Measurements from ENCODE around the gene COL4A4. TPM values are rescaled to one million over a fixed set of nuclear protein-coding genes. Genes with fewer than 3 reads are reported as not detected.

COL4A4 gene
- polyA plus RNA-seq, 2 of the 4 experiments (the other 2 are of a cell fraction), result 1.7 to 6.8 TPM

DNA sequence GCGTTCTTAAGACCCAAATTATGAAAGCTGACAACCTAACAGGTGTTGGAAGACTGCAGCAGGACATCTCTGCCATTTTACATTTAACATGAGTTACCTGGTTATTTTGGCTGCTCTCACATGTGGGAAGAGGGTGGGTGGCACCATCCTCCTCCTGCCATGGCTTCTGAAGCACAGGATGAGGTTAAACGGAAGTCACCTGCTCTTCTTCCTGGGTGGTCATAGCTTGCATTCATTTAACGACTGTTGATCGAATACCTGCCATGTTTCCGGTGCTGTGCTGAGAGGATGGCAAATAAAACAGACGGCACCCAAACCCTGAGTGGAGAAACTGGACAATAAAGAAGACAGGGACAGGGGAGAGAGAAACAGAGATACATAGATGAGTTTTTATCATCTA is 210.2 kb downstream of the COL4A4 start:
- no peak for FAIRE-seq

DNA sequence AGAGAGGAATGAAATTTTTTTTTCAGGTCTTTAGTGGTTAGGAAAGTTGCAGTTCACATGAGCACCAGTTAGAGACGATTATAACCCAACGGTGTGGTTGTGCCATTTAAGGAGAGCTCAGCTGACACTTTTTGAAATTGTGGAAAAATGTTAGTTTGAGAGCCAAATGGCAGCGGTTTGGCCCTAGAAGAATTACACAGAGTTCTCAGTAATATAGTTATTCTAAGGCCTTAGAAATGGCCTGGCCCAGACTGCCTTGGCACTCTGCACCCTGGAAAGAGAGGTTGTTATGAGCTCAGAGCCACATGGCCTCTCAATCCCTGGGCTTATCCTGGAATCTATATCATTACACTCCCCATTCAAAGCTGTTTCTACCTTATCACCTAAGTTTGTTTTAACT is 210.8 kb downstream of the COL4A4 start:
- DNase-seq (ENCODE audit: low read depth in 1 of 2, low spot score in 1 of 2) (no peak), FAIRE-seq (no peak), ATAC-seq (no peak)
- no peak overlapping the region for H3K4me2 ChIP-seq
- 91% methylated on average over 3 of the region's 3 CpGs for WGBS (ENCODE audit: missing lambda C conversion rate)
- H3K9me3 ChIP-seq, result no peaks in the 10 kb centered on the region
- H3K27ac ChIP-seq, result no peak overlapping the region
- CTCF ChIA-PET, result interaction anchor here (1.4 kb wide), 1 partner anchor 1284 kb away, joined by 3 read pairs; no protein-coding TSS in a partner anchor
- H3K4me3 ChIP-seq, result no peak overlapping the region
- POLR2A ChIA-PET, result no interaction called here
- no peaks in the 10 kb centered on the region for H3K4me1 ChIP-seq
- no peak for TF ChIP-seq ZC3H11A (IDR thresholded peaks at IDR 0.05)
- TF ChIP-seq NPAS2 (CRISPR knock-in tag; IDR thresholded peaks at IDR 0.05; ENCODE audit: borderline replicate concordance), result no peak
- TF ChIP-seq HOXB13 (CRISPR knock-in tag; IDR thresholded peaks at IDR 0.05; ENCODE audit: low read depth), result no peak

More for the DNA sequence above, 210.2 kb downstream of the COL4A4 start:
- H3K4me1 ChIP-seq, result no peaks in the 10 kb centered on the region
- no peaks in the 10 kb centered on the region for H3K9me3 ChIP-seq
- ATAC-seq (no peak), DNase-seq (ENCODE audit: low read depth in 1 of 2, low spot score in 1 of 2) (no peak)
- H3K4me2 ChIP-seq, result no peak overlapping the region
- H3K4me3 ChIP-seq, result no peak overlapping the region
- POLR2A ChIA-PET, result no interaction called here
- WGBS (ENCODE audit: missing lambda C conversion rate), result 82% methylated on average over 6 of the region's 6 CpGs
- CTCF ChIA-PET, result no interaction called here
- no peak for TF ChIP-seq JUN (IDR thresholded peaks at IDR 0.05)
- TF ChIP-seq, protein P1, sequence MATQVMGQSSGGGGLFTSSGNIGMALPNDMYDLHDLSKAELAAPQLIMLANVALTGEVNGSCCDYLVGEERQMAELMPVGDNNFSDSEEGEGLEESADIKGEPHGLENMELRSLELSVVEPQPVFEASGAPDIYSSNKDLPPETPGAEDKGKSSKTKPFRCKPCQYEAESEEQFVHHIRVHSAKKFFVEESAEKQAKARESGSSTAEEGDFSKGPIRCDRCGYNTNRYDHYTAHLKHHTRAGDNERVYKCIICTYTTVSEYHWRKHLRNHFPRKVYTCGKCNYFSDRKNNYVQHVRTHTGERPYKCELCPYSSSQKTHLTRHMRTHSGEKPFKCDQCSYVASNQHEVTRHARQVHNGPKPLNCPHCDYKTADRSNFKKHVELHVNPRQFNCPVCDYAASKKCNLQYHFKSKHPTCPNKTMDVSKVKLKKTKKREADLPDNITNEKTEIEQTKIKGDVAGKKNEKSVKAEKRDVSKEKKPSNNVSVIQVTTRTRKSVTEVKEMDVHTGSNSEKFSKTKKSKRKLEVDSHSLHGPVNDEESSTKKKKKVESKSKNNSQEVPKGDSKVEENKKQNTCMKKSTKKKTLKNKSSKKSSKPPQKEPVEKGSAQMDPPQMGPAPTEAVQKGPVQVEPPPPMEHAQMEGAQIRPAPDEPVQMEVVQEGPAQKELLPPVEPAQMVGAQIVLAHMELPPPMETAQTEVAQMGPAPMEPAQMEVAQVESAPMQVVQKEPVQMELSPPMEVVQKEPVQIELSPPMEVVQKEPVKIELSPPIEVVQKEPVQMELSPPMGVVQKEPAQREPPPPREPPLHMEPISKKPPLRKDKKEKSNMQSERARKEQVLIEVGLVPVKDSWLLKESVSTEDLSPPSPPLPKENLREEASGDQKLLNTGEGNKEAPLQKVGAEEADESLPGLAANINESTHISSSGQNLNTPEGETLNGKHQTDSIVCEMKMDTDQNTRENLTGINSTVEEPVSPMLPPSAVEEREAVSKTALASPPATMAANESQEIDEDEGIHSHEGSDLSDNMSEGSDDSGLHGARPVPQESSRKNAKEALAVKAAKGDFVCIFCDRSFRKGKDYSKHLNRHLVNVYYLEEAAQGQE (IDR thresholded peaks at IDR 0.05), result no peak
- TF ChIP-seq ZNF302 (CRISPR knock-in tag; IDR thresholded peaks at IDR 0.05), result no peak
- no peak for TF ChIP-seq SMC3 (IDR thresholded peaks at IDR 0.05)
- no peak for TF ChIP-seq FOSL2 (IDR thresholded peaks at IDR 0.05)
- no peak for TF ChIP-seq FOSL2 (CRISPR knock-in tag; IDR thresholded peaks at IDR 0.05)
- no peak for TF ChIP-seq HOXB5 (CRISPR knock-in tag; IDR thresholded peaks at IDR 0.05)
- no peak for TF ChIP-seq EP300 (IDR thresholded peaks at IDR 0.05)
- no peak for TF ChIP-seq EHF (CRISPR knock-in tag; IDR thresholded peaks at IDR 0.05)
- no peak for TF ChIP-seq ATOH8 (CRISPR knock-in tag; IDR thresholded peaks at IDR 0.05; ENCODE audit: low read depth)
- no peak for TF ChIP-seq ZC3H11A (IDR thresholded peaks at IDR 0.05)
- TF ChIP-seq, protein P2, sequence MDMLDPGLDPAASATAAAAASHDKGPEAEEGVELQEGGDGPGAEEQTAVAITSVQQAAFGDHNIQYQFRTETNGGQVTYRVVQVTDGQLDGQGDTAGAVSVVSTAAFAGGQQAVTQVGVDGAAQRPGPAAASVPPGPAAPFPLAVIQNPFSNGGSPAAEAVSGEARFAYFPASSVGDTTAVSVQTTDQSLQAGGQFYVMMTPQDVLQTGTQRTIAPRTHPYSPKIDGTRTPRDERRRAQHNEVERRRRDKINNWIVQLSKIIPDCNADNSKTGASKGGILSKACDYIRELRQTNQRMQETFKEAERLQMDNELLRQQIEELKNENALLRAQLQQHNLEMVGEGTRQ (IDR thresholded peaks at IDR 0.05), result no peak
- no peak for TF ChIP-seq MAZ (IDR thresholded peaks at IDR 0.05; ENCODE audit: borderline replicate concordance, low read depth, low read length)
- TF ChIP-seq TP53 (CRISPR knock-in tag; IDR thresholded peaks at IDR 0.05), result no peak
- TF ChIP-seq HOXB13 (CRISPR knock-in tag; IDR thresholded peaks at IDR 0.05; ENCODE audit: low read depth), result no peak
- no peak for TF ChIP-seq MAFK (IDR thresholded peaks at IDR 0.05; ENCODE audit: partially characterized antibody)
- no peak for TF ChIP-seq RNF2 (IDR thresholded peaks at IDR 0.05; ENCODE audit: borderline replicate concordance, low read depth)
- no peak for TF ChIP-seq RFX5 (IDR thresholded peaks at IDR 0.05)
- no peak for TF ChIP-seq NR3C1 (IDR thresholded peaks at IDR 0.05)
- no peak overlapping the region for H3K27ac ChIP-seq

Small RNA genes lying within 50 kb of the gene (small RNA-seq; reads per million reads assigned to genes)
- 0 reads per million in 6 experiments for gene RF00554

Other genes starting within 250 kb of the COL4A4 start
- gene COL4A3, start 419 bp upstream of the COL4A4 start, polyA plus RNA-seq (2011; rRNA removed), result 6.8 and 7.4 TPM in 2 replicates
- 1.5 to 2.1 TPM (median 1.8 TPM) in 3 replicates for gene COL4A3, start 419 bp upstream of the COL4A4 start, polyA plus RNA-seq (2017; fragmentation: RNase III; extraction: RNeasy Plus Mini Kit Qiagen cat#74134 plus additional on column Dnase treatment)
- gene MFF, start 161.0 kb upstream of the COL4A4 start, polyA plus RNA-seq (2011; rRNA removed), result 223 and 252 TPM in 2 replicates
- gene MFF, start 161.0 kb upstream of the COL4A4 start, polyA plus RNA-seq (2017; fragmentation: RNase III; extraction: RNeasy Plus Mini Kit Qiagen cat#74134 plus additional on column Dnase treatment), result 129 to 141 TPM (median 135 TPM) in 3 replicates
- gene TM4SF20, start 215.1 kb upstream of the COL4A4 start, polyA plus RNA-seq (2011; rRNA removed), result 136 and 160 TPM in 2 replicates
- gene TM4SF20, start 215.1 kb upstream of the COL4A4 start, polyA plus RNA-seq (2017; fragmentation: RNase III; extraction: RNeasy Plus Mini Kit Qiagen cat#74134 plus additional on column Dnase treatment), result 37.5 to 59.3 TPM (median 42.7 TPM) in 3 replicates
- gene SCYGR1, start 223.7 kb upstream of the COL4A4 start, polyA plus RNA-seq (2011; rRNA removed), result not detected in 2 replicates
- not detected in 3 replicates for gene SCYGR1, start 223.7 kb upstream of the COL4A4 start, polyA plus RNA-seq (2017; fragmentation: RNase III; extraction: RNeasy Plus Mini Kit Qiagen cat#74134 plus additional on column Dnase treatment)